H1 (cell line): ENCODE results near the gene ZDHHC11. TPM values are rescaled to one million over a fixed set of nuclear protein-coding genes. Genes with fewer than 3 reads are reported as not detected.
"Not testable (repeated sequence)": the region's sequence is repeated elsewhere in the genome, so short reads cannot be mapped to it uniquely, and the experiment has no call there.

Source experiments
- CTCF ChIA-PET: fragments of 300-600 bp; sonication (Branson Sonifier 250); formaldehyde crosslinking; loops from one replicate; lab custom pipeline; 2021; ENCODE audit not compliant: partially characterized antibody; lab: Charles Lee
- POLR2A ChIA-PET: fragments of 300-600 bp; sonication (Branson Sonifier 250); formaldehyde crosslinking; loops from one replicate; lab custom pipeline; 2021; ENCODE audit warnings: inconsistent platforms; ENCODE audit not compliant: partially characterized antibody; lab: Charles Lee
- DNase-seq, 2 experiments: peaks; one replicate each; pipeline versions ENCODE4 v3.0.0 to v3.0.0-alpha.2; 2010 to 2022; ENCODE audit warnings: low spot score in 2 of 2, low read depth in 1 of 2, mixed read lengths in 1 of 2
- FAIRE-seq: peaks from 2 replicates; lab custom pipeline; 2011; peaks lifted over from hg19 to GRCh38; lab: Jason Lieb, UNC
- H2AFZ ChIP-seq: 2 replicates; pipeline ENCODE4 v1.8.1; 2012; ENCODE audit warnings: low read length, inconsistent platforms
- H2AK5ac ChIP-seq: 2 replicates; pipeline ENCODE4 v1.6.1; 2013; ENCODE audit warnings: low read depth, low read length
- H2BK120ac ChIP-seq: replicated peaks from 2 replicates; pipeline ENCODE3; 2013; ENCODE audit warnings: low read depth, low read length, inconsistent platforms
- H2BK12ac ChIP-seq: 2 replicates; pipeline ENCODE4 v1.6.1; 2013; ENCODE audit warnings: low read depth, low read length
- H2BK15ac ChIP-seq: 2 replicates; pipeline ENCODE4 v1.6.1; 2013; ENCODE audit warnings: low read length
- H2BK20ac ChIP-seq: 2 replicates; pipeline ENCODE4 v1.6.1; 2013; ENCODE audit warnings: low read length
- H2BK5ac ChIP-seq: 2 replicates; pipeline ENCODE4 v1.6.1; 2013; ENCODE audit warnings: low read depth, low read length
- H3K14ac ChIP-seq: 2 replicates; pipeline ENCODE4 v1.6.1; 2013; ENCODE audit warnings: inconsistent platforms; ENCODE audit not compliant: insufficient read length
- H3K18ac ChIP-seq: 2 replicates; pipeline ENCODE4 v1.6.1; 2013; ENCODE audit warnings: low read length; ENCODE audit errors: extremely low read depth
- H3K23ac ChIP-seq: 2 replicates; pipeline ENCODE4 v1.6.1; 2013; ENCODE audit warnings: inconsistent platforms; ENCODE audit not compliant: insufficient read length
- H3K23me2 ChIP-seq: 2 replicates; pipeline ENCODE4 v1.6.1; 2013; ENCODE audit warnings: low read depth, low read length
- H3K27ac ChIP-seq: 2 replicates; pipeline ENCODE4 v1.6.1; 2011; ENCODE audit warnings: low read depth, low read length, inconsistent platforms
- H3K27me3 ChIP-seq, 4 experiments: replicated peaks in 1 of 4; 1 replicate in 1 of 4; 2 replicates in 3 of 4; pipeline versions ENCODE4 v1.6.1 to v1.8.1; 2011 to 2013; ENCODE audit warnings: low read length in 3 of 4, mild to moderate bottlenecking in 3 of 4, inconsistent platforms in 2 of 4, mixed read lengths in 2 of 4, moderate library complexity in 1 of 4; ENCODE audit not compliant: control insufficient read depth in 3 of 4, insufficient read depth in 3 of 4; ENCODE audit errors: extremely low read depth in 1 of 4
- H3K36me3 ChIP-seq, 4 experiments: 2 replicates each; pipeline versions ENCODE4 v1.6.1 to v1.8.1; 2011 to 2013; ENCODE audit warnings: mild to moderate bottlenecking in 4 of 4, low read length in 3 of 4, moderate library complexity in 2 of 4, control low read depth in 1 of 4, inconsistent platforms in 1 of 4; ENCODE audit not compliant: insufficient read depth in 4 of 4, control insufficient read depth in 2 of 4
- H3K4ac ChIP-seq: replicated peaks from 2 replicates; pipeline ENCODE3; 2013; ENCODE audit warnings: low read length, low read depth, mixed read lengths, inconsistent platforms; ENCODE audit not compliant: insufficient read length
- H3K4me1 ChIP-seq, 4 experiments: replicated peaks in 1 of 4; 1 replicate in 1 of 4; 2 replicates in 3 of 4; pipeline versions ENCODE4 v1.6.1 to v1.8.1; 2011 to 2013; ENCODE audit warnings: low read length in 3 of 4, inconsistent platforms in 2 of 4, mixed read lengths in 1 of 4; ENCODE audit not compliant: insufficient read depth in 4 of 4, control insufficient read depth in 3 of 4
- H3K4me2 ChIP-seq, 2 experiments: 2 replicates each; pipeline versions ENCODE4 v1.6.1 to v1.8.1; 2011 to 2013; ENCODE audit warnings: low read depth in 2 of 2, low read length in 2 of 2, control low read depth in 1 of 2, inconsistent platforms in 1 of 2, mild to moderate bottlenecking in 1 of 2; ENCODE audit not compliant: insufficient read depth in 1 of 2
- H3K4me3 ChIP-seq, 4 experiments: fragments of 200-600, 300-600 bp in 1 of 4; sonication (generic), shearing (Covaris generic), sonication (Bioruptor Twin) in 1 of 4; 2 replicates each; pipeline versions ENCODE4 v1.5.1 to v1.8.1; 2011 to 2016; ENCODE audit warnings: low read length in 4 of 4, low read depth in 3 of 4, control low read depth in 2 of 4, inconsistent platforms in 2 of 4, mild to moderate bottlenecking in 2 of 4, mixed read lengths in 1 of 4, moderate library complexity in 1 of 4; ENCODE audit not compliant: insufficient read depth in 2 of 4; ENCODE audit errors: extremely low read depth in 1 of 4
- H3K56ac ChIP-seq: replicated peaks from 2 replicates; pipeline ENCODE3; 2013; ENCODE audit warnings: low read depth, mild to moderate bottlenecking, mixed read lengths, low read length, inconsistent platforms; ENCODE audit not compliant: insufficient read length
- H3K79me1 ChIP-seq: 2 replicates; pipeline ENCODE4 v1.6.1; 2013; ENCODE audit warnings: low read depth, low read length, control low read depth
- H3K79me2 ChIP-seq, 2 experiments: 2 replicates each; pipeline versions ENCODE4 v1.6.1 to v1.8.1; 2012 to 2013; ENCODE audit warnings: low read length in 2 of 2, mild to moderate bottlenecking in 2 of 2, inconsistent platforms in 1 of 2; ENCODE audit not compliant: insufficient read depth in 2 of 2, control insufficient read depth in 1 of 2
- H3K9ac ChIP-seq, 4 experiments: replicated peaks in 1 of 4; 1 replicate in 1 of 4; 2 replicates in 3 of 4; pipeline versions ENCODE4 v1.6.1 to v1.8.1; 2011 to 2013; ENCODE audit warnings: low read depth in 3 of 4, low read length in 3 of 4, control low read depth in 2 of 4, mild to moderate bottlenecking in 2 of 4, moderate library complexity in 2 of 4, inconsistent platforms in 1 of 4; ENCODE audit errors: extremely low read depth in 1 of 4
- H3K9me3 ChIP-seq, 2 experiments: 2 replicates each; pipeline versions ENCODE4 v1.6.1 to v1.8.1; 2012 to 2013; ENCODE audit warnings: mild to moderate bottlenecking in 2 of 2, moderate library complexity in 2 of 2, control low read depth in 1 of 2, inconsistent platforms in 1 of 2, low read depth in 1 of 2, low read length in 1 of 2, mixed read lengths in 1 of 2; ENCODE audit not compliant: insufficient read depth in 2 of 2
- H4K20me1 ChIP-seq, 2 experiments: replicated peaks in 1 of 2; 2 replicates each; pipeline versions ENCODE3 to v1.8.1; 2011 to 2013; ENCODE audit warnings: inconsistent platforms in 2 of 2, low read length in 2 of 2, mild to moderate bottlenecking in 1 of 2; ENCODE audit not compliant: insufficient read depth in 2 of 2, control insufficient read depth in 1 of 2
- H4K5ac ChIP-seq: 2 replicates; pipeline ENCODE4 v1.6.1; 2013; ENCODE audit warnings: low read length, low read depth, mixed read lengths, inconsistent platforms; ENCODE audit not compliant: insufficient read length
- H4K8ac ChIP-seq: 2 replicates; pipeline ENCODE4 v1.8.0; 2013; ENCODE audit warnings: mild to moderate bottlenecking, moderate library complexity, low read length, inconsistent platforms; ENCODE audit not compliant: insufficient read depth; ENCODE audit errors: extremely low read depth
- H4K91ac ChIP-seq: replicated peaks from 2 replicates; pipeline ENCODE3; 2013; ENCODE audit warnings: low read length, mixed read lengths, inconsistent platforms; ENCODE audit not compliant: insufficient read length
- WGBS, 2 experiments: shearing (Covaris generic) in 1 of 2; methylation state at CpG; one replicate each; pipeline versions ENCODE4 v1.1.6 to v1.1.7; 2013 to 2015; ENCODE audit warnings: low lambda C conversion rate in 2 of 2, mixed read lengths in 2 of 2, inconsistent platforms in 1 of 2, low coverage in 1 of 2, missing lambda C conversion rate in 1 of 2; ENCODE audit not compliant: insufficient replicate concordance in 2 of 2, insufficient coverage in 1 of 2, insufficient read length in 1 of 2; ENCODE audit errors: extremely low coverage in 1 of 2, missing lambda C conversion rate in 1 of 2; 5-methylcytosine and 5-hydroxymethylcytosine counted together
- polyA plus RNA-seq, 7 experiments: library from polyadenylated mRNA; depleted of rRNA in 3 of 7; stranded (reverse) in 5 of 7; unstranded in 2 of 7; fragments of >200 nt in 5 of 7; fragments of 200-250 nt in 2 of 7; gene quantifications; 1 replicate in 5 of 7; 2 replicates in 1 of 7; 4 replicates in 1 of 7; pipeline versions ENCODE4 v1.2.1 to v1.2.3, GENCODE V29; 2011 to 2013; ENCODE audit warnings: missing spikeins in 2 of 7, mixed read lengths in 2 of 7
- total RNA-seq: library from RNA; stranded (reverse); fragmentation: NEBNext Ultra II Directional; extraction: Animal tissue kit (Norgen Biotek cat#: 25700); gene quantifications from 2 replicates; pipeline ENCODE4 v1.2.1, GENCODE V29; 2021

ZDHHC11 gene
- total and polyA plus RNA-seq, 2 of the 8 experiments (the other 6 are each of a cell fraction or from before 2014, with no cell fraction given), result 4.7 to 16.6 TPM

GRCh38 chr5:841531-842401, 9.0 kb downstream of the ZDHHC11 start:
- H4K20me1 ChIP-seq, H3K79me1 ChIP-seq, FAIRE-seq, H3K4me1 ChIP-seq, H2BK120ac ChIP-seq, H3K23ac ChIP-seq, H3K56ac ChIP-seq, H2BK12ac ChIP-seq, H2BK15ac ChIP-seq, H3K4ac ChIP-seq, H3K79me2 ChIP-seq, CTCF ChIA-PET, H2BK20ac ChIP-seq, H2BK5ac ChIP-seq, H3K9ac ChIP-seq, H3K23me2 ChIP-seq, H3K36me3 ChIP-seq, H2AK5ac ChIP-seq, H3K27me3 ChIP-seq, H3K27ac ChIP-seq, H4K5ac ChIP-seq, H3K14ac ChIP-seq, H4K91ac ChIP-seq, H3K4me3 ChIP-seq, H3K4me2 ChIP-seq, H3K18ac ChIP-seq, H3K9me3 ChIP-seq, H2AFZ ChIP-seq: not testable (repeated sequence)
- H4K8ac ChIP-seq, result peak overlapping the region; percentile 25; the same call in 1 of the 2 replicates
- peak in 1 of 2 experiments; percentile 41 for DNase-seq
- POLR2A ChIA-PET, result interaction anchor here (1.0 to 1.2 kb wide), 2 partner anchors 19 to 21 kb away, joined by 3 to 4 read pairs; no protein-coding TSS in a partner anchor
- 85% methylated on average over 15 of the region's 15 CpGs; no CpG with 5 or more reads in 1 of the 2 experiments for WGBS, 2 experiments
